Globus pallidus (tissue), 1 donor: ENCODE measurements around the gene GPC3.
"Not testable (repeated sequence)": the region's sequence is repeated elsewhere in the genome, so short reads cannot be mapped to it uniquely, and the experiment has no call there.

Experiments used
- DNase-seq: peaks from one replicate; pipeline ENCODE4 v3.0.0-alpha.2; 2015; ENCODE audit warnings: low spot score

The GPC3 gene

DNA sequence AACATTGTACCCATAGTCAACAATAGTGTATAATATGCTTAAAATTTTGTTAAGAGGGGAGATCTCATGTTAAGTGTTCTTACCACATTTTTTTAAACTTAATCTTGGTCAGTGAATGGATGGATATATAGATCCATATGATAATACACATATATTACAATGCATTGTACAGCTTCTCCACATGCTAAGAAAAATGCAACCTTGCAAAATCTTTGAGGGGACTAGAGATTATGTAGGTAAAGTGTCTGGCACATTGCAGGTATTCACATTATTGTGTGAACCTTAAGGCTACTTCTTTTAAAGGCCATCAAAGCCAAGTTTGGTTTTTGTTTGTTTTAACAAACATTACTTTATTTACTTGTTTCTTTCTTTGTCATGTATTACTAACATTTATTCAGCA lies 10.4 kb upstream of the GPC3 start:
- no peak for DNase-seq

DNA sequence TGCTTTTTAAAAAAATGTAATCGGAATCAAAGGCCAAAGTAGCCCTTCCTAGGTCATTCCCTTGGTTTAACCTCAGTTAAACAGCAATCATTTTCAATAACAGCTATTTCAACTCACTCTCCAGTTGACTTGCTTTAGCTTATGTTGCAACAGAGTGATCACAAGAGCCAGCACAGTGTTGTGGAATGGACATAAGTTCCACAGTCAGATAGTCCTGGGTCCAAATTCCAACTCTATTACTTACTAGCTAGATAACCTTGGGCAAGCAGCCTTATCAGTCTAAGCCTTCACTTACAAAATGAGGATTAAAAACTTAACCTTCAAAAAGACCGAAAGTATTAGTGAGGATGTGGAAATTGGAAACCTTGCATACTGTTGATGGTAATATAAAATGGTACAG lies 9.2 kb upstream of the GPC3 start:
- DNase-seq: no peak

DNA sequence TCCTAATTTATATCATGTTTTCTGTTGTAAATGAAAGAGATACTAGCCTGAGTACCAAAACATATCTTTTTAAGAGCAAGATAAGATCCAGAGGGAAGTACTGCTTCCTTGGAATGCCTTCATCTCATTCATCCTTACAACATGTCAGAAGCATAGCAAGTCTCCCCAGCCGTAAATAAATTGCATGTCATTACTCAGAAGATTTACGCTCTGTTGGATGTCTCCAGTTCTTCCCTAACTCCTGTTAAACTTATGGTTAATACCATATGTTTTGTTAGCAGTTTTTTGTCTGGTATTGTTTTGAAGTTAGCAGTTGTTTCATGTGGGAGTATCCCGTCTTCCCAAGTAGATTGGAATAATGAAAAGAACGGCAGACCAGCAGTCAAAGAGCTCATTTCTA lies 7.5 kb upstream of the GPC3 start:
- no peak for DNase-seq

DNA sequence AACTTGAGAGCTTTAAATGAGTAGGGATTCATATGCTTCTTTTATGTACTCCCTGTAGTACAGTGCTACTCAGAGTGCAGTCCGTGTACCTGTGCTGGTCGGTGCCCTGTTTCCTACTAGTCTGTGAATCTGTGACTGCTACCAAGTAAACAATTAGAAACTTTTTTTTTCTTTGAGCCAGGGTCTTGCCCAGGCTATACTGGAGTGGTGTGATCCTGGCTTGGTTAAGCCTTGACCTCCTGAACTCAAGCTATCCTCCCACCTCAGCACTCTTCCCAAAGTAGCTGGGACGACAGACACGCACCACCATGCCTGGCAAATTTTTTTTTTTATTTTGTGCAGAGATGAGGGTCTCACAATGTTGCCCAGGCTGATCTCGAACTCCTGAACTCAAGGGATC lies 6.4 kb upstream of the GPC3 start:
- no peak for DNase-seq

DNA sequence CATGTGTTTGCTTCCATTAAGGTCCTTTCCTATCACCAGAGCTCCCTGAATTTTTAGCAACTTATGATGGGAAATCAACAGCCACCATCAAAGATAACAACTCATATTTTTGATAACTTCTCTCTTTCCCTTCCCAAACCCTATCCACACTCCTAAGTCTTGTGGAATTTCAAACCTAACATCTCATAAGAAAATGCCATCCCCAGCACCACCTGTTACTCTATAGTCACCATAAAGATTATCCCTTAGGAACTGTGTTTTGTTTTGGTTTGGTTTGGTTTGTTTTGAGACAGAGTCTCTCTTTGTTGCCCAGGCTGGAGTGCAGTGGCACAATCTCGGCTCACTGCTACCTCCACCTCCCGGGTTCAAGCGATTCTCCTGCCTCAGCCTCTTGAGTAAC lies 5.7 kb upstream of the GPC3 start:
- not testable (repeated sequence) for DNase-seq

DNA sequence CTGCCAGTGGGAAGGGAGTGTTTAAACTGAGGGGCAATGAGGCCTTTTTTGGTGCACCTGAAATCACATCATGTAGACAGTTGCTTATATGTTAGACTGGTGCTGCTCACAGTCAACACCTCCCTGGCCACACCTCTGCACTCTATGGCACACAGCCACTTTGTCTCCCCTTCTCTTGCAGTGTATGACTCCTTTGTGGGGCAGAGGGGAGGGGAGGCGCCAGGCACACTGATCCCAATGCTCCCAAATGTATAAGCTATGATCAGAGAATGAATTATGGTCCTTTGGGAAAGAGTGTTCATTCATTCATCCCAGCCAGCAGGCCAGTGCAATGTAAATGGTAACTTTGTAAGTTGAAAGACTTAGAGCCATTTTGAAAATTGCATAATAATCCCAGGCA lies 4.6 kb upstream of the GPC3 start:
- no peak for DNase-seq

DNA sequence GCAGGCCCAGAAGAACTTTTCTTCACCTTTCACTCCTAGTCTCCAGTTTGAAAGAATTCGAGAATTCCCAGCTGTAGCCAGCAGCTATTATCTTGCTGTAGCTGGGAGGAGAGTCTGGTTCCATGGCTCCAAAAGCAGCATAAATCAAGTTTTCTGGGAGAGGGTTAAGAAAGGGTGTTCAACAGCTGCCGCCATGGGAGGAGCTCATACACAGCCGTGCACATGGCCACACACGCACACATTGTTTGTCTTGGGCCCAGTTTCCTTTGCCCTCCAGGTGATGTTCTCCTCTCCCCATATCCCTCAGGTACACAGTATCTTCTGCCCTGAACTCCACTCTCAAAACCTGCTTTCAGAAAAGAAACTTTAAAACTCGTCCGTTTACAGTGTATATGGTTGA lies 4.1 kb upstream of the GPC3 start:
- DNase-seq: no peak

DNA sequence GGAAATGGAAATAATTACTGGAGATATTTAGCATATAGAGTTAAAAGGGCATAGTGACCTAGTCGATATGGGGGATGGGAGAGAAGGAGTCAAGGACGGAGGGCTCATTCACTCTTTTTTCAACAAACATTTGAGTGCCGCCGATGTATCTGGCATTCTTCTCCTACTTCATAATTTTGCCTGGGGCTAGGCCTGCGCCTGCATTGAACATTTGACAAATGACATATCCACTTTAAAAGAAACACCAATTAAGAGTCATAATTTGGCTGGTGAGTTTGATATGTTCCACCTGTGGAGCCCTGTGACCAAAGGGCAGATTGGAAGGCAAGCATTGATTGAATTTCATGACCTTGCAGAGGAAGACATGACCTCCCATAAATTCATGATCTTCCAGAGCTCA lies 2.6 kb upstream of the GPC3 start:
- no peak for DNase-seq

DNA sequence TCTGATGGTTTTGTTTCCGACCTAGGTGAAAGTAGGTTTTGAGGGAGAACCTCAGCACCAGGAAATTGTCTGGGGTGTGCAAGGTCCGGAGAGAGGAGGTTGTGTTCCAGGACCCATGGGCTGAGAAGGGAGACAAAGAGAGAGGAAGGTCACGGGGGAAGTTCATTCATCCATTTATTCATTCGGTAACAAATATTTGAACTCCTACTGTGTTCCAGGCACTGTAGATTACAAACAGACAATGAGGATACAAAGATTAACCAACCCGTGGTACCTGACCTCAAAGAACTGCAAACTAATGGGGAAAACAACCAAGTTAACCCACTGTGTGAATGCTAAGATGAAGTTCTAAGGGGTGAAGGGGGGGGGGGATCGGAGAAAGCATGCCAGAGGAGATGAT lies 1.8 kb upstream of the GPC3 start:
- no peak for DNase-seq

DNA sequence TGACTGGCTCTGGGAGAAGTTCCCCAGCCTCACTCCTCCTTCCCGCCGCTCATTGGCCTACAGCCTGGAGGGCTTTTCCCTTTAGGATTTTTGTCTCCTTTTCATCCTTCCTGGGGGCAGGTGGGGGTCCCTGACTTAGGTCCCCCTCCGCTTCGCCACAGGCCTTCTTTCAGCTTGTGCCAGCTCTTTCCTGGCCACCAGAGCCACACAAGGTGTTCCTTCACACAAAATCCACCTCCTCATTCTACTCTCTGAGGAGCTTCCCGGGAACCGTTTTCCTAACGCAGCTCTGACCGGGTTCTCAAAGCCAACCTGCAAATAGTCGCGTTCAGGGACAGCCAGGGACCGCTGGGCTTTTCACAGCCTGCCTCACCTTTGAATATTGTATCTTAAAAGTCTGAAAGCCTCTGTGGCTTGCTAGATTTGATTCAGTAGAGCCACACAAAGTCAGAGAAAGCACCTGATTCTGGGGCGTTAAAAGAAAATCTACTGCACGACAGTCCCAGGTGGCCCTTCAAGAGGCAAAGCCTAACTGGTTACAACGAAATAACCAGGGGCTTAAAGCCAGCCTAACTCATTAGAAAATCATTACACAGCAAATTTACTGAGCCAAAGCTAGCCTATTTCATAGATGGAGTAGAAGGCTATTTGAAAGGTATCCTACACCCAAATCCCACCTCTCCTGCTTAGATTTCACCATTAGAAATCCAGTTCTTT lies 731 bp upstream of the GPC3 start:
- DNase-seq: no peak

DNA sequence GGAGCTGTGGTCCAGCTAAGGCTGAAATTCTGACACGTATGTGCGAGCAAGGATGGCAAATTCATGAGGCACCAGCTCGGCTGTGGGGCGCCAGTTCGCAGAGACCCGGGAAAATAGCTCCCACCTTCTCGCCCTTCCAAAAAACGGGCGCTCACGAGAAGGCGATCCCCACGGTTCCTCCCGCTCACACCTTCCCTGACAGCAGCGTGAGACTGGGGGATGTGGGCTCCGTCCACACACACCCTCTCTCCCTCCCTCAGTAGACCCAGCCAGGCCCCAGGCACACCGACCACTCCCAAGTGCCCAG lies 584 bp downstream of the GPC3 start:
- no peak for DNase-seq

DNA sequence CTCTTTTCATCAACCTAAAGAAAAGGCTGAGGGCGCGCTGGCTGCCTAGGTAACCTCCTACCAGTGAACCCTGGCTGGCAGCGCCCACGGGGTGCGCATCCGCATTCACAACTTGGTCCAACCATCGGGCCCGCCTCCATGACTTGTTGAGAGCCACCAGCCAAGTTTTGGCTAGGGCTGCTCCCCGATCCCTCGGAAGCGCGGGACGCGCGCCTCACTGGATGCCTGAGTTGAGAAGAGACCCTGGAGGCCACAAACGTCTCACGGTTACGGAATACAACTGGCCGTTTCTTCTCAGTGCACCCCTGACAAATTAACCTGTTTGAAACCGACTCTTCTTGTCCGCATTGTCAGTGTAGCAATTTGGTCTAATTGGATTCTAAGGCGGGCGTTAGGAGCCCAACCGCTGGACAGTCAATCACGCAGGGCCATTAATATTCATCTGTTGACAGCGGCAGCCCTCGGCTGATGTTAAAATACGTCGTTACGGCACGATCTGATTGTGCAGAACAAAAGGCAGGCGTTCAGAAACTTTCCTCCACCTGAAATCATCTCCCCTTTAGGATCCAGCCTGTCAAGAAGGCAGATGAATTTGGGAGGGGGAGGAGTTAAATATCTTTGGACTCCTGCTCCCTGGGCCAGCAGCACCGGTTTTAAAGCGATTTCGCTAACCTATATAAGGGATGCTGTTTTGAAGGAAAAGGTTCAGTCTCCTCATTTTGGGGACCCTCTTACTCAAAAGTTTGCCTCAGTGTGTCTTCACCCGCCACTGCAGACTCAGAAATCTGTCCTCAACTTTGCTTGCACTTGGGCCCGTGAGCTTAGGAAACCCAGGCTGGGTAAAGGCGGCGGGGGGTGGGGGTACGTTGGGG lies 1.2 kb downstream of the GPC3 start:
- DNase-seq: no peak

DNA sequence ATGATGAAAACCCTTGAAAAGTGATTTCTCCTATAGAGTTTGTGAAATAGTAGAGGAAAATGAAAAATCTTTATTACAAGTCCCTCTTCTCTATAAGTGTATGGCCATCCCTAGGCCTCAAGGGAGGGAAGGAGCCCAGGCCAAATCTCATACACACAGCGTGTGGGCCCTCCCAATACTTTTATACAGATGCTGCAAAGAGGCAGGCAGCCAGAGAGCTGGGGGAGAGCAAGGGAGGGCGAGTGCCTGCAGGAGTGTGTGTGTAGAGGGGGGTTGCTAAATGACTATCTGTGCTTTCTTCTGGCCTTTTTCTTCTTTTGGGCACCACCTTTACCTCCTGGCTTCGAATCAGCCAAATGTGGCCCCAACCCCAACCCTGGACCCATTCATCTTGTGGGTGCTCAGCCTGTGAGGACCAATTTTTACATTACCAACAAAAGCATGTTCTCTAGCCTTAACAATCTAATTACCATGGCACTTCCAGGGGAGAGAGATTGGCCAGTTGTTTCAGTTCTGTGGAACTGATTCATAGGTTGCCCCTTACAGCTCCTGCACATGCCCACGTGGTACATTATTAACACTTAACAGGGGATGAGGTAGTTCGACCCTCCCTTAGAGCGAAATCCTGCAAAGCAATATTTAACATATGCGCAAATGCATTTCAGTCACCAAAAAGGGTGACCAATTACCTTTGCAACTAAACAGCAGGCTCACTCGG lies 2.0 kb downstream of the GPC3 start:
- no peak for DNase-seq

DNA sequence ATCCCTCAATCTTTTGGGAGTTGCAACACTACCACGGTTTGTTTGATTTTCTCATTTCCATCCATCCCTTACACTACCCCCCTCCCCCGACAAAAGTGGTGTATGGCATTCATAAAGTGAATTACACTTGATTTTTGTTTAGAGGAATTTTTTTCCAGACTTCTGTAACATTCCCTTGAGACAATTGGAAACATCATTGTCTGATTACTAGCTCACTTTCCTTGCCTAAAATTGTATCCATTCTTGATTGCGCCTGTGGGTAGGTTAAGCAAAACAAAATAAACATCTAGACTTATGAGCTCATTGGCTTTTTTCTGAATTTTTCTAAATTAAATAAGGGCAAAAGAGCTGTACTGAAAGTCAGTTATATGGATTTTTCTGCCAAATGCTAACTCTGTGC lies 3.5 kb downstream of the GPC3 start:
- no peak for DNase-seq

DNA sequence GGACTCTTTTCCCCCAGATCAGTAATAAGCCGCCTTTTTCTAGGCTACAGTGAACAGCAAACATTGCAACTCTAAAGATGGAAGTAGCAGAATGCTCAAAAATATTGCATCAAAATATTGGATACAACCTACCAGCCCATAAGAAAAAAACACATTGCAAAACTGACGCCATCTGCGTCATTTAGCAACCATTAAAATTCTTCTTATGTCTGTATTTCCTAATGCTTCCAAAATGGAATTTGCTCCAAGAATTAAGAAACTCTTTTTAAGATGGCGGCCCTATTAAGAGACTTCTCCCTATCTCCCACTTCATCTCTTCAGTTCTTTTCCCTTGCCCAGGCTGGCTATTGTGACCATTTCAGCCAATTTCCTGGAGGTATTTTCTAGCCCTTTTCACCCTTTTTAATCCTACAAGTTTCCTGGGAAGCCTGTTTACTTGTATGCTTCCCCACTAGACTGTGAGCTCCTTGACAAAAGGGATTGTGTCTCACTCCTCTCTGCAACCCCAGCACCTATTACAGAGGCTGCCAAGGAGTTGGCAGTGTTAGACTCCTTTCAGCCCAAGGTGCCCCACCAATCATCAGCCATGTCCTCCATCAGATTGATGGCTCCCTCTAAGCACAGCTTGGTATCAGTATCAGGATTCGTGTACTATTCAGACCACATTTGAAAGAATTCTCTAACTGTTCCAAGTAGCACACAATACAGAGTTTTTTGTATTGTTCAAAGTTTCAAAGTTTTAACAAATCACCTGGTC lies 4.4 kb downstream of the GPC3 start:
- DNase-seq: no peak

DNA sequence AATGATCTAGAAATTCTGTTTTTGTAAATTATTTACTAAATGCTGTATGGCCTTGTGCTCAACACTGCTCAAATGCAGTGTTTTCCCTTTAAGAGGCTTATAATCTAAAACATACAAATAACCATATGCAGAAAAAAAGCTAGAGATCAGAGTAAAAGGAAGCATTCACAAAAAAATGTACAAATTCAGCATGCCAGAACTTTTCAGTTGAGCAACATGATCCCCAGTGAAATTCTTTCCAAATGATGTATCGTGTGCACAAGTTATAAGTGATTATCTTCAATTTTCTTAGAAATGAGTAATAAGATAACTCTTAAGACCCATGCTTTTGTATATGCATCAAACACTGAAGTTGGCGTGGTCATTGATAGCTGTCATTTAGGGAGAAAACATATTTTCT lies 5.0 kb downstream of the GPC3 start:
- DNase-seq: no peak

DNA sequence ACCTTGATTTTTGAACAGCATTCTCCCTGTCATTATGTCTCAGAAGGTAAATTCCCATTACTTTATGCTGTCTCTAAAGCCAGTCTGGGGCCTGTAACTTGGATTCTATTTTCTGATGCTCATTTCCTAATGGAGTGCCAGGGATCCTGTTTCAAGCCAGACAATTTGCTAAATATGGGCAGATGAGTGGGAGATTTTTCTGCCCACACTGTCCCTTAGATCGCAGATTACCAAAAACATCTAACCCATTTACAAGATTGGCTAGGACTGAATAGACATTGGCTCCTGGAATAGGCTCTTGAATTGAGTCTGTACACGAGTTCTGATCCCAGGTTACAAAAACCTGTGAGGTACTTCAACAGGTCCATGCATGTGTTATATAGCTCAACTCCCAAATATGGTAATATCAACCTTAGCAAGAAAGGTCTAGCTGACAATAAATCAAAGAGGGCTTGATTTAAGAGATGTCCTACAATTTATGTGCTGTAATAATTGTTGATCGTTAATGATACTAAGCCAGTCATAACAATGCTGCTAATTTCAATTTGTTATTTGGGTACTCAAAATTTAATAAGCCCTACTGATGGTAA lies 5.7 kb downstream of the GPC3 start:
- DNase-seq: no peak

DNA sequence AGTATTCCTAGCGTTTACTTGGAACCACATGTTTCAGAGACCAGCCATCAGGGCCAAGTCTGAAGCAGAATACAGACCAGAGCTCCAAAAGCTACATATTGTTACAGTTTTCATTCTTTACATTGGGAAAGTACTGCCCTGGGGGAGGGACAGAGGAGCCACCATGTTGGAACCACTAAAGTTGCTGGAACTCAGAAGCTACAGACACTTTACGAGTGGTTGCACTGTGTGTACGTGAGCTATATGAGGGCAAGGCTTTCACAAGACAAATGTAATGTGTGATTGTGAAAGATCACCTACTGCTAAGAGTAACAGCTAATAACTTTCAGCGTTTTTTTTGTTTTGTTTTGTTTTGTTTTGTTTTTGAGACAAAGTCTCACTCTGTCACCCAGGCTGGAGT lies 11.7 kb downstream of the GPC3 start:
- no peak for DNase-seq

DNA sequence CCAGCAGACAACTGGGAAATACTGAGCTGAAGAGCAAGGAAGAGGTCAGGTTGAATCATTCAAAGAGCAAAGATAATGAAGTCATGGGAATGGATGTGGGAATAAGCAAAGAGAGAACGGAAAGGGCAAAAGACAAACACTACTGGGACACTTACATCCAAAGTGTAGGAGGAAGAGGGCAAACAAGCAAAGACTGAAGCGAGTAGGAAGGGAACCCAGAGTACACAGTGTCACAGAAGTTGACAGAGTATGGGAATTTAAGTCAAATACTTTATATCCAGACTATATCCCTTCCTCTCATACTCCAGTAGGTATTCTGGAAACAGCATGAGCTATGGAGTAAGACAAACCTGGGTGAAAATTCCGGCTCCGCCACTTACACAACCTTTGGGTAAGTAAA lies 12.5 kb downstream of the GPC3 start:
- DNase-seq: no peak

DNA sequence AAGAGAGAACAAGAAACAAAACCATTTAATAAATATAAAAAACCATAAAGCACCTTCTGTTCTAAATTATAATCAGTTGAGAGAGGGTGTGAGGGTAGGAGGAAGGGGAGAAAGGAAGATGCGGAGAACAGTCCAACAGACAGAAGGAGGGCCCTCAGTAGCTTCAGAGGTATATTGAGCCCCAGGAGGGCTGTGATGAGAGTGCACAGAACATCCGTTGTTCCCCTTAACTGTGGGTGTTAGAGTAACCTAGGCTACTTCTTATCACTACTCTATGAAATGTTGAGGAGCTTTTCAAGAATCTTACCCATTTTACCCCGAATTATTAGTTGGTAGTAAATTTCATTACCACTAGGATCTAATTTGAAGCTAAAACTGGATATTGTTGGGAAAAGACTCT lies 13.8 kb downstream of the GPC3 start:
- DNase-seq: no peak

DNA sequence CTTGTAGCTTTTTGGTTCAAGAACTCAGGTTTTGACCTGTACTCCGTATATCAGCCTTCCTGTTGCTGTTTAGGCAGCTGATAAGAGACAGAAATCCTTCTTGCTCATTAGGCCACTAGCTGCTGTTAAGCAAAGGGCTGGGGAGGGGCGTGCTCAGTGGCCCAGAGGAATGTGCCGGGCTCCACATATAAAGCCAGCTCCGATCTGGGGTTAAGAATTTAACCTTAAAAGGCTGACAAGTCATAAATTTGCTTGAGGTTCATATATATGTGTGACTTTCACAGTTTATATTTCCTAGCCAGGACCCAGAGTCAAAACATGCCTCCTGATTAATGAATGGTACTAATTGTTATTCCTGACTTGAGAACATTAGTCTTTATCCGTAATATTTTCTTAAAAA lies 15.3 kb downstream of the GPC3 start:
- no peak for DNase-seq

DNA sequence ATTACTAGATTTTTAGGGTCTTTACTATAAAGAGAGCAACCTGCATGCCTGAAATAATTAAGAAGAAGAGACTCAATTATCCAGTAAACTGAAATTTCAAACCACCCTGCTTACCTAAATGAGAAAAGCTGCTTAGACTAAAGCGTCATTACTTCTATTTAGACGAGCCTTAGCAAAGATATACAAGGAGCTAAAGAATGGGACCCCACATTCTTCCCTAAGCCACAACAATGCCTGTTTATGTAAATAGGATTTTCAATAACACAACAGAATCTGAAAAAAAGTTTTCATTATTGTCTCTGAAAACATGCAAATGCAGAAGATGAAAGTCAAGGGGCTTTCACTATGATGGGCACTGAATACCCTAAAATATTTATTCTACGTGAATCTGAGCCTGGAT lies 16.2 kb downstream of the GPC3 start:
- DNase-seq: no peak
